Skeletal muscle tissue (tissue), 2 donors: ENCODE results near the gene MAPT. TPM values are rescaled to one million over a fixed set of nuclear protein-coding genes. Genes with fewer than 3 reads are reported as not detected.

ENCODE experiments used
- small RNA-seq: library from RNA; depleted of rRNA; stranded (forward); fragments of <200 nt; gene quantifications from one replicate; pipeline ENCODE3, GENCODE V24; 2014
- total RNA-seq: library from RNA; depleted of rRNA; stranded (reverse); fragments of >200 nt; gene quantifications from one replicate; pipeline ENCODE4 v1.2.3, GENCODE V29; 2014

The MAPT gene
- total RNA-seq, 1 donor from 2014 or later = 4.7 TPM

Small RNAs within 50 kb of the gene (small RNA-seq; reads per million reads assigned to genes)
- not detected for gene RF00017

Other genes with a start within 250 kb of the MAPT start
- gene CRHR1, start 110.2 kb upstream of the MAPT start, total RNA-seq = 0.52 TPM
- not detected for gene SPPL2C, start 49.7 kb upstream of the MAPT start, total RNA-seq
- gene STH, start 104.7 kb downstream of the MAPT start, total RNA-seq = not detected